ENCODE data around the gene MIPEP.

Gene MIPEP

DNA sequence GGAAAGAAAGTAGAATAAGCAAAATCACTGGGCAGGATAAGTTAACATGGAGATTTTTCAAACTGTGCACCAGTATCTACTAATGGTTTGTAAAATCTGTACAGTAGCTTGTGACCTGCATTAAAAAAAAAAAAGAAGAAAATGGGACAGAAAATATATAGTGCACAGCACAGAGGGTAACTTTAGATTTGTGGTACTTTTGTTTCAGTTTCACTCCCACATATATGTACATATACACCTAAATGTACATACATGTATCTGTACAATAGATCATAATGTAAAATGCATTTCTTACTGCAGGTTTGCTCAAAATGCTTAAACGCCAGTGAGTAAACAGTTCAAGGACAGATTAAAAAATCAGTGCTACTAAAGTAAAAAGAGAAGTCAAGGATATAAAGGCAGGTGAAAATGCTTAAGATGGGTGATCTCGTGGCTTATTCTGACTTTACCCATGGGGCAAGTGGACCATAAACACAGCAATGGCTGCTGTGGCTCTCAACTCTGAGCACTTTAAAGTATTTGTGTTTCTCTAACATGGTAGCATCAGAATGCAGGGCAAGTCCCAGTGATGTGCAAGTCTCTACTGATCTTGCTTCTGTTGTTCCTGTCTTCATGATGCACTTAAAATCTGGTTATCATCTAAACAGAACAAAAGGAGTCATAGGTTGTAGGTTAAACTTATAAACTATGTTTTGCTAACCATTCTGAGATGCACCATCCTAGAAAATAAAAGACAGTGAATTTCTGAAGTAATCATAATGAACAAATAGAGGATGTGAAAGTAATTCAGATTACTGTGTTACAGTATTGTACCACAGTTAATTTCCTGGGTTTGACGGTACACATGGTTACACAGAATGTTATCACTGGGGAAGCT, 112.3 kb downstream of the MIPEP start:
- Histone ChIP-seq H3K4me3 (no peak overlapping the region), H3K27ac (no peak overlapping the region)
- TF ChIP-seq, protein P1, sequence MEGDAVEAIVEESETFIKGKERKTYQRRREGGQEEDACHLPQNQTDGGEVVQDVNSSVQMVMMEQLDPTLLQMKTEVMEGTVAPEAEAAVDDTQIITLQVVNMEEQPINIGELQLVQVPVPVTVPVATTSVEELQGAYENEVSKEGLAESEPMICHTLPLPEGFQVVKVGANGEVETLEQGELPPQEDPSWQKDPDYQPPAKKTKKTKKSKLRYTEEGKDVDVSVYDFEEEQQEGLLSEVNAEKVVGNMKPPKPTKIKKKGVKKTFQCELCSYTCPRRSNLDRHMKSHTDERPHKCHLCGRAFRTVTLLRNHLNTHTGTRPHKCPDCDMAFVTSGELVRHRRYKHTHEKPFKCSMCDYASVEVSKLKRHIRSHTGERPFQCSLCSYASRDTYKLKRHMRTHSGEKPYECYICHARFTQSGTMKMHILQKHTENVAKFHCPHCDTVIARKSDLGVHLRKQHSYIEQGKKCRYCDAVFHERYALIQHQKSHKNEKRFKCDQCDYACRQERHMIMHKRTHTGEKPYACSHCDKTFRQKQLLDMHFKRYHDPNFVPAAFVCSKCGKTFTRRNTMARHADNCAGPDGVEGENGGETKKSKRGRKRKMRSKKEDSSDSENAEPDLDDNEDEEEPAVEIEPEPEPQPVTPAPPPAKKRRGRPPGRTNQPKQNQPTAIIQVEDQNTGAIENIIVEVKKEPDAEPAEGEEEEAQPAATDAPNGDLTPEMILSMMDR (IDR thresholded peaks at IDR 0.05), result no peak

GRCh38 chr13:23772717-23773116, 116.5 kb downstream of the MIPEP start:
- H3K27ac ChIP-seq, result no peak overlapping the region
- TF ChIP-seq, protein P1 (IDR thresholded peaks at IDR 0.05), result no peak
- DNase-seq (ENCODE audit: low spot score), result no peak
- no peak overlapping the region for H3K4me3 ChIP-seq

More for the DNA sequence above, 112.3 kb downstream of the MIPEP start:
- no peak for DNase-seq (ENCODE audit: low spot score)

DNA sequence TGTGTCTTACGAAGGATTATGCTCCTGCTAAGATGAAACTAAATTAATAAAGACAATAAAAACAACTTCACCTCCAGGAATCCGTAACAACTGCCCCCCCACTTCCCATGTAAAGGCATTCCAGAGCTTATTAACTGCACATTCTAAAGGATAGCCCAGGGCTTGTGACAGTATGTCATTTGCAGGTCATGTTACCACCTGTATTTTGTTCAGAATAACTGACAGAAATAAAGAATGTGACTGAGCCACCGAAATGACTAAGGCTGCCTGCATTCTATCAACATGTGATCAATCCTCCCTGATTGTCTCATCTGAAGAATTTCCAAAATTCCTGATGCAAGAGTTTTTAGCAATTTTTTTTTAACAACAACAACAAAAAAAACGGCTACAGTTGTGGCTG, 117.2 kb downstream of the MIPEP start:
- Histone ChIP-seq H3K27ac (no peak overlapping the region), H3K4me3 (no peak overlapping the region)
- TF ChIP-seq, protein P1 (IDR thresholded peaks at IDR 0.05), result no peak
- DNase-seq (ENCODE audit: low spot score), result no peak

DNA sequence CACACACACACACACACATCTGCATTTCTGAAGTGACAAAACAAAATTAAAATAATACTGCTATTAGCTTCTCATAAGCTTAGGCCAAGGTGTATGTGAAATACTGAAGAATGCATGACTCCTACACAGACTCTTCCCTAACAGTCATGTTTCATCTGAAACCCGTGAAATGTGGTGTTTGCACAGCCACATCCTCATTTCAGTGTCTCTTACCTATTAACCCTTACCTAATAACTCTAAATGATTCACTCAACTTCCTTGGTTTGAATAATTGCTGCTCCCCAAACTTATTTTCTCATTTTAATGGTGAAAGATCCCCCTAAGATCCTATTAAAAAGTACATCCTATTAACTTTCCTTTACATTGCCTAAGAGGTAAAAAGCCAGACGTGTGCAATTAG, 117.6 kb downstream of the MIPEP start:
- no peak for DNase-seq (ENCODE audit: low spot score)
- no peak overlapping the region for H3K4me3 ChIP-seq
- TF ChIP-seq, protein P1 (IDR thresholded peaks at IDR 0.05), result no peak

GRCh38 chr13:23770973-23771372, 118.2 kb downstream of the MIPEP start:
- TF ChIP-seq, protein P1 (IDR thresholded peaks at IDR 0.05), result no peak
- H3K4me3 ChIP-seq, result no peak overlapping the region
- DNase-seq (ENCODE audit: low spot score), result no peak
- H3K27ac ChIP-seq, result no peak overlapping the region

More for the DNA sequence above, 117.6 kb downstream of the MIPEP start:
- H3K27ac ChIP-seq, result no peak overlapping the region

- H3K27ac ChIP-seq, result no peak overlapping the region
- no peak overlapping the region for H3K4me3 ChIP-seq
- no peak for DNase-seq (ENCODE audit: low spot score)
- TF ChIP-seq, protein P1 (IDR thresholded peaks at IDR 0.05), result no peak
These were observed 118.8 kb downstream of the MIPEP start for GRCh38 chr13:23770428-23770827.

DNA sequence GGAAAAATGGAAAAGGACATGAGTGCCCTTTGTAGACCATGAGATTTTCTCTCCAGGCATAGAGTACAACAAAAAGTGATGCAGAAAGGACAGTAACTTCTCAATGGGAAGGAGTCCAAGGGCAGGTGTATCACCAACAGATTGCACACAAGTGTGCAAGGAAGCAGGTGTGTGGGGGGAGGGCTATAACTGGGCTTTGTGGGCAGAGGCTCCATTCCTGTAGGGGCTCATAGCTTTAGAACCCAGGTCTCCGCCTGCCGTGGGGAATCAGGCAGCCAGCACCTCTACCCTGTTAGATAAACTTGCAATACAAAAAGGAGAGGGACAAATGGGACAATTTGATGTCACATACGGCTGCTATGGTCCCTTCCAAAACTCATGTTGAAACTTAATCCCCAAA, 119.8 kb downstream of the MIPEP start:
- TF ChIP-seq, protein P1 (IDR thresholded peaks at IDR 0.05), result no peak
- no peak for DNase-seq (ENCODE audit: low spot score)
- Histone ChIP-seq H3K27ac (no peak overlapping the region), H3K4me3 (no peak overlapping the region)
